Measurements from ENCODE around the gene SUGCT. TPM values are rescaled to one million over a fixed set of nuclear protein-coding genes. Genes with fewer than 3 reads are reported as not detected.
A peak's percentile ranks its signal among the peaks of the same experiment; 100 is the strongest.

SUGCT gene
- total and polyA plus RNA-seq, 5 donors, result 5.7 to 10.3 (median 6.1) TPM

DNA sequence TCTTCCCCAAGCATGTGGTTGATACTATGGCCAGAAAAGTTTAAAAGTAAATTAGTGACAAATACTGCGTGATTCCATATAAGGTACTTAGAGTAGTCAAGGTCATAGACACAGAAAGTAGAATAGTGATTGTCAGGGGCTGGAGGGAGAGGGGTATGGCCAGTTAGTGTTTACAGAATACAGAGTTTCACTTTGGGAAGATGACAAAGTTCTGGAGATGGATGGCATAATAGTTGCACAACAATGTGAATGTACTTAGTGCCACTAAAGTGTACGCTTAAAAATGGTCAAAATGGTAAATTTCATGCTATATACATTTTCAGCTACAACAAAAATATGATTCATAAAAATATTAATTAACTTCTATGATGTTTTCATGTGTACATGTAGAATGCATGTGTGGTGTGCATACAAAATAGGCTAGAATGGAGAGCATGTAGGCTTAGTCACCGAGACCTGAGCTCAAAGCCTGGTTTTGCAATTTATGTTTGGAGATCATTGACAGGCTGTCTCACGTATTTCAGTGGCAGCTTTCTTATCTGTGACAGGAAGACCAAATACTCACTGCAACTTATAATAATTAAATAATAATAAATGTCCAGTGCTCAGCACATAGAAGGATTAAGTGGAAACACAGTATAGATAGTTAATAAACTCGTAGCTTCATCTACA is 625.6 kb downstream of the SUGCT start:
- Histone ChIP-seq H3K4me1 (ENCODE audit: control insufficient read depth, insufficient read depth, low read length) (peaks cover under 1% of the 10 kb centered on the region), H3K27ac (ENCODE audit: low read length) (no peak overlapping the region), H3K27me3 (ENCODE audit: control insufficient read depth, insufficient read depth) (no peaks in the 10 kb centered on the region), H3K9me3 (ENCODE audit: control insufficient read depth, low read length) (no peaks in the 10 kb centered on the region), H3K4me3 (ENCODE audit: low read length) (no peak overlapping the region)
- intact Hi-C loops (cut with DNase I), result no loop called here
- 84% methylated on average over 5 of the region's 5 CpGs for WGBS
- ATAC-seq (no peak), DNase-seq (no peak)

DNA sequence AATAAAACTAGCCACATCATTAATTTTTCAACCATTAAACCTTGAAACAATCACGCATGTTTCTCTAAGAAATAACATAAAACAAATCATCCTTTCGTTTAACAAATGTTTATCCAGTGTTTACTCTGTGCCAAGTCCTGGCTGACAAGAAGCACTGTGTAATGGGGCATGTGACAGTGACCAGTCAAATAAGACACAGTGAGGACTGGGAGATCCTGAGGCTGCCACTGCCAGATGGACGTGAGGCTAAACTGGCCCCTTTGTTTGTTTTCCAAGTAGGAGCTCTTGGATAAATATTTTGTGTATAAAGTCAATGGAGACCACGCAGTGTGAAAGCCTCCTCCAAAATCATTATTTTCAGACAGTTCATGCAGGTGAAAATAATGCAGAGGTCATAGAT is 626.2 kb downstream of the SUGCT start:
- intact Hi-C loops (cut with DNase I), result no loop called here
- ATAC-seq, result no peak
- no peaks in the 10 kb centered on the region for H3K4me1 ChIP-seq (ENCODE audit: control insufficient read depth, insufficient read depth, low read length)
- H3K4me3 ChIP-seq (ENCODE audit: low read length), result no peak overlapping the region
- no peak overlapping the region for H3K27ac ChIP-seq (ENCODE audit: low read length)
- H3K9me3 ChIP-seq (ENCODE audit: control insufficient read depth, low read length), result no peaks in the 10 kb centered on the region
- whole genome bisulfite sequencing, result 74% methylated on average over 4 of the region's 4 CpGs
- no peak for DNase-seq
- H3K27me3 ChIP-seq (ENCODE audit: control insufficient read depth, insufficient read depth), result no peaks in the 10 kb centered on the region

DNA sequence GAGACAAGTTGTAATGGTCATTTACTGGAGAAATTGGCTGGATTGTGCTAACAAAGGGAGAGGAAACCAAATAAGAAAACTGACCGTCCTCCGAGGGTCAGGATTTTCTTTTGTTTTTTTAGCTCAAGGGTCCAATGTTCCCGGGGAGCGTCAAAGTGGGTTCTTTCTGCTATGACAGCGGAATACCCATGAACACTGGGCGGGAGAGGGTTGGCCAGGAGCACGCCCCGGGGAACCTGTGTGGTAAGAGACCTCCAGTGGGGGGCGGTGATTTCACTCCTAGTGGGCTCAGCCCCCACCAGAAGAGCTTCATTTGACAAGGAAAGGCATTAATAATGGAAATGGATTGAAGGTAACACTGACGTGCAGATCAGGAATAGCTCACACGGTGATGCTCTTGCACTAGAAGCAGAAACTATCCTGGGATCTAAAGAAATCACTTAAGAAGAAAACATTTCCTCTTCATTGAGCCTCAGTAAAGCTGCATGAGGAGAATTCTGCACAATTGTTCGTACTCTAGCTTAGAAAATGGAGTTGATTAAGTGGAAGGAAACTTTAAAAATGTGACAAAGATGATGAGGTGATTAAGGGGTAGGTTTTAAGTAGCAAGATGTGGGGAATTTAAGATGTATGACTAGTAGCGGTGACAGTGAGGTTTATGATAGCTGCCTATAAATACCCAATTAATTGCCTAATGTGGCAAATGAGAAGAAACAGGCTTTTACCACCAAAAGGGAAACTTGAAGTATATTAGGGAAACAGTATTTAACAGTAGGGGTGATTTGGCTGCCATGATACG is 627.2 kb downstream of the SUGCT start:
- H3K27me3 ChIP-seq (ENCODE audit: control insufficient read depth, insufficient read depth), result no peaks in the 10 kb centered on the region
- WGBS, result 80% methylated on average over 14 of the region's 14 CpGs
- intact Hi-C loops (cut with DNase I), result no loop called here
- no peak overlapping the region for H3K4me3 ChIP-seq (ENCODE audit: low read length)
- ATAC-seq (peak in 1 of 2 donors; percentile 48), DNase-seq (peak; percentile 13 to 41 (median 18))
- no peaks in the 10 kb centered on the region for H3K4me1 ChIP-seq (ENCODE audit: control insufficient read depth, insufficient read depth, low read length)
- no peaks in the 10 kb centered on the region for H3K9me3 ChIP-seq (ENCODE audit: control insufficient read depth, low read length)
- H3K27ac ChIP-seq (ENCODE audit: low read length), result no peak overlapping the region

DNA sequence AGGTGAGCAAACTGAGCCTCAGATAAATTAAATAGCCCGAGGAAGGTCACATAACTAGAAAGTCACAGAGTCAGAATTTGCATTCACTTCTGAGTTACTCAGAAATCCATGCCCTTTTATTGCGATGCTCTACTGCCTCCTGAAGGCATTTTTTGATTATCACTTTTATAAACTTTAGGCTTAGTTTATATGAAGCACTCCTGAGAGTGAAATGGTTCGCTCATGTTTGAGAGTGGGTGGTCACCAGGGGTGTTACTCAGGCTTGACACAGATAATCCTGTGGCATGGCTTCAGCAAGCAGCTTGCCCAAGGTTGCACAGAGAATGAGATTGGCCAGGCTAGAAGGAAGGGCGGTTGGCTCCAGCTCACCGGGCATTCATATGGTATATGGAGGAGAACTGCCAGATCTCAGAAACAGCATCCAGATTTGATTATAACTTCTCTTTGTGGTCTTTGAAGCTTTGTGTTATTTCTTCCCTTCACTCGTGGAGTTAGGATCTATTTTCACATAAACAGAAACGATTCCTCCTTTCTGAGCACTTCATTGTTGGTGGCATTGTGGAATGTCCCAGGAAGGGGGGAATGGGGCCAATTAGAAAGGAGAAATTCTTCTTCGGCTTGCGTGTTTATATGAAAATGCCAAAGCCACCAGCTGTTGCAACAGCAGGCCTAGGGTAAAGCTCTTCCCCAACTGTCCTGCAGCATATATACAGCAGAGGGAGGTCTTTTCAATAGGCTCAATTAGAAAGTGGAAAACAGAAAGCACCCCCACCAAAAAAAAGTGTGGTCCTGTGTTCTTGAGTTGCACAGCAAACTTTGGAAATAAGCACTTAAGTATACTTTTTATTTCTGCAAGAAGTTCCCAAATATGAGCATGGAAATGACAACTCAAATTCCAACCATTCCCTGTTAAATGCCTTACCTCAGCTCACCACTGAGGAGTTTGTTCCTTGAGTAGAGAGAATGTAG is 628.8 kb downstream of the SUGCT start:
- no peak for ATAC-seq
- Histone ChIP-seq H3K4me1 (ENCODE audit: control insufficient read depth, insufficient read depth, low read length) (no peaks in the 10 kb centered on the region), H3K9me3 (ENCODE audit: control insufficient read depth, low read length) (no peaks in the 10 kb centered on the region), H3K27me3 (ENCODE audit: control insufficient read depth, insufficient read depth) (no peaks in the 10 kb centered on the region), H3K4me3 (ENCODE audit: low read length) (no peak overlapping the region), H3K27ac (ENCODE audit: low read length) (no peak overlapping the region)
- no peak for DNase-seq
- 77% methylated on average over 9 of the region's 9 CpGs for WGBS
- intact Hi-C loops (cut with DNase I), result no loop called here

DNA sequence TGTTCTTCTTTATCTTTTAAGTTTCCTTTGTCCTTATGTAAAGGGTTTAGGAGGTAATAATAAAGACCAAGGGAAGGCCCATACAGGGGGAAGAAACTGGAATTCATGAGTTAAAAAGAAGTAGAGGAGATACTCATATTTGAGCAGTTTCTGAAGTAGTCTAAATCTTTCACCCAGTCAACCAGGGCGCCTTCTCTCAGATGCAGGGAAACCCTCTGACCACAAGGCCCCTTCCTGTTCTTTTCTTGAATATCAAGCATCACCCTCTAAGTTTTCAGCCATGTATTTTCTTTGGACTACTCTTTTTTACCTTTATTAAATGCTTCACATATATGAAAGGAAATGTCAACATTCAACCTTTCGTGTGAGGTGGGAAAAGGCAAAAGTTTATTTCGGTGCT is 630.8 kb downstream of the SUGCT start:
- Histone ChIP-seq H3K27ac (ENCODE audit: low read length) (no peak overlapping the region), H3K4me3 (ENCODE audit: low read length) (no peak overlapping the region), H3K9me3 (ENCODE audit: control insufficient read depth, low read length) (no peaks in the 10 kb centered on the region), H3K27me3 (ENCODE audit: control insufficient read depth, insufficient read depth) (no peaks in the 10 kb centered on the region), H3K4me1 (ENCODE audit: control insufficient read depth, insufficient read depth, low read length) (no peaks in the 10 kb centered on the region)
- WGBS, result 82% methylated on average over 3 of the region's 3 CpGs
- DNase-seq (no peak), ATAC-seq (no peak)
- intact Hi-C loops (cut with DNase I), result no loop called here

DNA sequence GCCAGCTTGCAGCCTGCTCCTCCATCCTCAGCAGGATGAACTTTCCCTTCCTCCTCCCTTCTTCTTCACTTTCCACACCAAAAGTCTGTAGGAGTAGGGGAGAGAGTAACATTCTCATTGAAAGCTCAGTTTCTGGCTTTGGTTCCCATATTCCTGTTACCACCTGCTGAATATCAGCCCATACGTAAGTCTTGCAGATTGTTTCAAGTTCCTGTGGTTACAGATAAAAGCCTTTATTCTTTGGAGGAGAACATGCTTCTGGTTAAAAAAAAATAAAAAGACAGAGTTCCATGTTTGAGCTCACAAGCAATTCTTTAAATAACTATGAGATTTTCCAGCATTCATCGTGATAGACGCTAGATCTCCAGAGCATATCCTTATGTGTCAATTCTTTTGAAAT is 637.3 kb downstream of the SUGCT start:
- intact Hi-C loops (cut with DNase I), result no loop called here
- H3K9me3 ChIP-seq (ENCODE audit: control insufficient read depth, low read length), result no peaks in the 10 kb centered on the region
- WGBS, result 81% methylated on average over 3 of the region's 3 CpGs
- ATAC-seq (no peak), DNase-seq (no peak)
- no peak overlapping the region for H3K27ac ChIP-seq (ENCODE audit: low read length)
- no peaks in the 10 kb centered on the region for H3K27me3 ChIP-seq (ENCODE audit: control insufficient read depth, insufficient read depth)
- H3K4me1 ChIP-seq (ENCODE audit: control insufficient read depth, insufficient read depth, low read length), result no peaks in the 10 kb centered on the region
- no peak overlapping the region for H3K4me3 ChIP-seq (ENCODE audit: low read length)

DNA sequence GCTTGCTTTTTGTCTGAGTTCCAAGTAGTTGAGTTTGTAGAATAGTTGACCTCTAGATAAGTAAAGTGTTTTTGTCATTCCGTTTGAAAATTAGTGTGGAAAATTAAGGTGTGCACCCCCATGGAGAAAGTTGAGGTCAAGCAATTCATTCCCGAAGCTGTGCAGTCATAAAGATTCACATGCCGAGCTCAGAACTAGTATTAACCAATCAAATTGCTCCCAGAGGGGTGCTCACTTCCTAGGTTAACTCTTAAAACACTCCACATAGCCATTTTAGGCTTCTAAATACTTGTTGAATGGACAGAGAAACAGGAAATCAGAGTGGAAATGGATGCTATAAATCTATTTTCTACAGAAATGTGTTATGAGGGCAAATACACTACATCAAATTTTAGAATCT is 638.9 kb downstream of the SUGCT start:
- Histone ChIP-seq H3K4me1 (ENCODE audit: control insufficient read depth, insufficient read depth, low read length) (no peaks in the 10 kb centered on the region), H3K27me3 (ENCODE audit: control insufficient read depth, insufficient read depth) (no peaks in the 10 kb centered on the region), H3K27ac (ENCODE audit: low read length) (no peak overlapping the region), H3K9me3 (ENCODE audit: control insufficient read depth, low read length) (no peaks in the 10 kb centered on the region), H3K4me3 (ENCODE audit: low read length) (no peak overlapping the region)
- intact Hi-C loops (cut with DNase I), result no loop called here
- WGBS, result 47% methylated on average over 3 of the region's 3 CpGs
- DNase-seq, result no peak
- ATAC-seq, result no peak

DNA sequence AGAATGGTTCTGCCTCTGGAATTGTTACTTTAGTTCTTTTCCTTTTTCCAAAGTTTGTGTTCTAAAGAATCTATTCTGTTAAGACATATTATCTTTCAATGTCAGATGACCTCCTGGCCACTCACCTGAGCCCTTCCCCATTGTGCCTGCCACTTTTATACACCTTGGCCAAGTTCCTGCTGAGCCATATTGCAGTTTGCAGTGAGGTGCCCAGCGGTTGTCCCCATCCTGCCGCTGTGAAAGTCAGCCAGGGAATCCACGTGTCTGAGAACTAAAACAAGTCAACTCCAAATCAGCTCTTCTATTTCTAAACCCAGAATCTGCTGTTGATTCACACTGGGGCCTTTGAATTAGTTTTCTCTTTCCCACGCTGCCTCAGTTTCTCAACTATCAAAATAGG is 641.1 kb downstream of the SUGCT start:
- Histone ChIP-seq H3K4me3 (ENCODE audit: low read length) (no peak overlapping the region), H3K9me3 (ENCODE audit: control insufficient read depth, low read length) (no peaks in the 10 kb centered on the region), H3K4me1 (ENCODE audit: control insufficient read depth, insufficient read depth, low read length) (peaks cover 1% of the 10 kb centered on the region), H3K27ac (ENCODE audit: low read length) (no peak overlapping the region), H3K27me3 (ENCODE audit: control insufficient read depth, insufficient read depth) (no peaks in the 10 kb centered on the region)
- ATAC-seq, result no peak
- no peak for DNase-seq
- 92% methylated on average over 4 of the region's 4 CpGs for WGBS
- intact Hi-C loops (cut with DNase I), result no loop called here

DNA sequence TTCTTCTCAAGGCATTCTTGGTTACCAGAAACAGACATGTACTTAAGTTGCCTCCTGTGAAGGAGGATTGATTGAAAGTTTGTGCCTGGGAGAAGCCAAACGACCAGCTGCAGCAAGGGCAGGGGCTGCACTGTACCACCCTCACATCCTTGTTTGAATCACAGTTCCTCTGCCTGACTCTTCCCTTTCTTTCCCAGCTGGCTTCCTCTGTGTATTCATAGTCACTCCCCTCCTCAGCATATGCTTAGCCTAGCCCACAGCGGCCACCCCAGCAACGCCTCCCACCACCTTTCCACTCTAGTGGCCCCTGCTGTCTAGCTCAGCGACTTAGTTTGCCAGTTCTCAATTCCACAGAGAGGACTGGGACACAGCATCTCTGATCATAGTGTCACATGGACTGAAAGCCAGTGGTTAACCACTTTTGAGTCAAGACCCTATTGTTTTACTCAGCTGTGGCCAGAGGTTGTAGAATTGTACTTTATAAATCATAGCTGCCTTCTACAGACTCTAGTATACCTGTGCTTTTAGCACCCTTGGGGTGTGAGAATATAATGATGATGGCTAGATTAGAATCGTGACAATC is 643.0 kb downstream of the SUGCT start:
- DNase-seq (no peak), ATAC-seq (peak in 1 of 2 donors; percentile 26)
- intact Hi-C loops (cut with DNase I), result no loop called here
- H3K4me1 ChIP-seq (ENCODE audit: control insufficient read depth, insufficient read depth, low read length), result peaks cover 1% of the 10 kb centered on the region
- H3K27ac ChIP-seq (ENCODE audit: low read length), result no peak overlapping the region
- no peak overlapping the region for H3K4me3 ChIP-seq (ENCODE audit: low read length)
- no peaks in the 10 kb centered on the region for H3K9me3 ChIP-seq (ENCODE audit: control insufficient read depth, low read length)
- no peaks in the 10 kb centered on the region for H3K27me3 ChIP-seq (ENCODE audit: control insufficient read depth, insufficient read depth)
- 79% methylated on average over 5 of the region's 5 CpGs for WGBS

DNA sequence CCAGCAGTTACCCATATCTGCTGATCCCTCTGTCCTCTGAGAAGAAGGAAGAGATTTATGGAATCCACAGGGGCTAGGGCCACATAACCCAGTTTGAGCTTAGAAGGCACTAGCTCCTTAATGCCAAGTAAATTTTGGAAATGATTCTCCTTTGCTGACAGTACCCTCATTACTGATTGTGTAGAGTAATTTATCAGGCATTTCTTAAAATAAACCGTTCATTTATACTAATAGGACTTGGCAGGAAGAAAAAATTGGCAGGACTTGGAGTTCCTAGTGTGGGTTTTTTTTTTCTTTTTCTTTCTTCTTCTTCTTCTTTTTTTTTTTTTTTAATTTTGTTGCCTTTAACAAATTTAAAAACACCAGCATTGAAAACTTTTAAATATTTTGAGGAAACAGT is 645.7 kb downstream of the SUGCT start:
- Histone ChIP-seq H3K4me1 (ENCODE audit: control insufficient read depth, insufficient read depth, low read length) (peaks cover 1% of the 10 kb centered on the region), H3K4me3 (ENCODE audit: low read length) (no peak overlapping the region), H3K27ac (ENCODE audit: low read length) (no peak overlapping the region), H3K9me3 (ENCODE audit: control insufficient read depth, low read length) (no peaks in the 10 kb centered on the region), H3K27me3 (ENCODE audit: control insufficient read depth, insufficient read depth) (no peaks in the 10 kb centered on the region)
- DNase-seq (no peak), ATAC-seq (peak in 1 of 2 donors; percentile 29)
- intact Hi-C loops (cut with DNase I), result no loop called here
- 16% methylated on average over 1 of the region's 1 CpG for WGBS
